ENCODE measurements around the gene GABRD.

The GABRD gene

GRCh38 chr1:2018217-2019171 lies 651 bp upstream of the GABRD start:
- no peak for DNase-seq (ENCODE audit: low spot score)

GRCh38 chr1:2019571-2020309 lies 595 bp downstream of the GABRD start:
- DNase-seq (ENCODE audit: low spot score): no peak

- DNase-seq (ENCODE audit: low spot score): no peak
Observed at GRCh38 chr1:2020310-2020655, 1.1 kb downstream of the GABRD start.

GRCh38 chr1:2021550-2021949 lies 2.4 kb downstream of the GABRD start:
- no peak for DNase-seq (ENCODE audit: low spot score)

- DNase-seq (ENCODE audit: low spot score): no peak
Observed at GRCh38 chr1:2022063-2022770, 3.1 kb downstream of the GABRD start.

- DNase-seq (ENCODE audit: low spot score): no peak
Observed at GRCh38 chr1:2023187-2023586, 4.0 kb downstream of the GABRD start.

GRCh38 chr1:2024451-2024850 lies 5.3 kb downstream of the GABRD start:
- DNase-seq (ENCODE audit: low spot score): no peak

- DNase-seq (ENCODE audit: low spot score): no peak
Observed at GRCh38 chr1:2024887-2025286, 5.7 kb downstream of the GABRD start.

GRCh38 chr1:2025491-2025981 lies 6.4 kb downstream of the GABRD start:
- DNase-seq (ENCODE audit: low spot score): no peak

- no peak for DNase-seq (ENCODE audit: low spot score)
Observed at GRCh38 chr1:2027961-2028583, 8.9 kb downstream of the GABRD start.

- DNase-seq (ENCODE audit: low spot score): no peak
Observed at GRCh38 chr1:2028870-2029560, 9.9 kb downstream of the GABRD start.

- no peak for DNase-seq (ENCODE audit: low spot score)
Observed at GRCh38 chr1:2029561-2029960, 10.4 kb downstream of the GABRD start.

GRCh38 chr1:2030076-2030871 lies 11.1 kb downstream of the GABRD start:
- DNase-seq (ENCODE audit: low spot score): no peak

- DNase-seq (ENCODE audit: low spot score): no peak
Observed at GRCh38 chr1:2031546-2032540, 12.7 kb downstream of the GABRD start.

GRCh38 chr1:2032737-2033136 lies 13.6 kb downstream of the GABRD start:
- DNase-seq (ENCODE audit: low spot score): no peak

- DNase-seq (ENCODE audit: low spot score): no peak
Observed at GRCh38 chr1:2033165-2033564, 14.0 kb downstream of the GABRD start.

- DNase-seq (ENCODE audit: low spot score): no peak
Observed at GRCh38 chr1:2036287-2036686, 17.1 kb downstream of the GABRD start.

GRCh38 chr1:2037314-2037979 lies 18.3 kb downstream of the GABRD start:
- no peak for DNase-seq (ENCODE audit: low spot score)

- DNase-seq (ENCODE audit: low spot score): no peak
Observed at GRCh38 chr1:2038229-2038628, 19.1 kb downstream of the GABRD start.

All from hematopoietic multipotent progenitor cell treated with erythropoietin and hydrocortisone succinate and interleukin-3 and kit ligand, for 17 days (in vitro differentiated cells).